GM19395 (cell line): ENCODE data around the gene TMEM107.

Source experiments
- ATAC-seq: cut with Tn5 transposase; IDR thresholded peaks from one replicate; pipeline ENCODE4 v1.9.1; 2021; ENCODE audit warnings: mild to moderate bottlenecking, moderate library complexity; ENCODE audit not compliant: unreplicated experiment

Gene TMEM107

GRCh38 chr17:8151641-8152111 is 24.5 kb downstream of the TMEM107 start:
- ATAC-seq, result no peak

- peak; percentile 48 for ATAC-seq
Observed at GRCh38 chr17:8151120-8151640, 25.0 kb downstream of the TMEM107 start.

- ATAC-seq, result no peak
Observed at GRCh38 chr17:8150194-8151119, 25.7 kb downstream of the TMEM107 start.

GRCh38 chr17:8149419-8150193 is 26.6 kb downstream of the TMEM107 start:
- ATAC-seq, result no peak

GRCh38 chr17:8148560-8148959 is 27.6 kb downstream of the TMEM107 start:
- no peak for ATAC-seq

- no peak for ATAC-seq
Observed at GRCh38 chr17:8147805-8148404, 28.3 kb downstream of the TMEM107 start.

- no peak for ATAC-seq
Observed at GRCh38 chr17:8147141-8147804, 28.9 kb downstream of the TMEM107 start.

- no peak for ATAC-seq
Observed at GRCh38 chr17:8146381-8147140, 29.6 kb downstream of the TMEM107 start.

GRCh38 chr17:8145811-8146210 is 30.4 kb downstream of the TMEM107 start:
- ATAC-seq, result no peak

- no peak for ATAC-seq
Observed at GRCh38 chr17:8144401-8145231, 31.6 kb downstream of the TMEM107 start.

- ATAC-seq, result no peak
Observed at GRCh38 chr17:8143581-8144400, 32.4 kb downstream of the TMEM107 start.

GRCh38 chr17:8142887-8143580 is 33.1 kb downstream of the TMEM107 start:
- no peak for ATAC-seq

- ATAC-seq, result no peak
Observed at GRCh38 chr17:8142158-8142886, 33.9 kb downstream of the TMEM107 start.

GRCh38 chr17:8141741-8142140 is 34.4 kb downstream of the TMEM107 start:
- no peak for ATAC-seq

- ATAC-seq, result no peak
Observed at GRCh38 chr17:8141045-8141444, 35.1 kb downstream of the TMEM107 start.

GRCh38 chr17:8140065-8141029 is 35.8 kb downstream of the TMEM107 start:
- ATAC-seq, result no peak
